Inflammatory macrophage (primary cell): ENCODE results near the gene NUDCD3.
"Not testable (repeated sequence)": the region's sequence is repeated elsewhere in the genome, so short reads cannot be mapped to it uniquely, and the experiment has no call there.

Experiments used
- DNase-seq, 2 donors: peaks; one replicate each; pipeline ENCODE4 v3.0.0-alpha.2; 2020 to 2022

Gene NUDCD3

DNA sequence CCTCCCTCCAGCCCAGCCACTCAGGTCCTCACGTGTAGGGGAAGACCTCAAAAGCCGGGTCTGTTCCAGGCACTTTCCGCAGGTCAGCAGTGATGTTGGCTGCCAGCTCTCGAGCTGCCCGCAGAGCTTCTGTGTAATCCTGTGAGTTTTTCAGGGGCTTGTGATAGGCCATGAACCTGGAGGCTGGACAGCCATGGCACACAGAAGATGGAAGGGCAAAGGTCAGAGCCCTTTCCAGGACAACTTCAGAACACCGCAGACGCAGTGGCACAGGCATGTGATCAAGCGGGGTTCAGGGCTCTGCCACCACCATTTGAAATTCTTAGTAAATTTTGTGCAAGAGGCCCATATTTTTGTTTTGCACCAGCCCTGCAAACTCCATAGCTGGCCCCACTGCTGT lies 26.7 kb upstream of the NUDCD3 start:
- no peak for DNase-seq

DNA sequence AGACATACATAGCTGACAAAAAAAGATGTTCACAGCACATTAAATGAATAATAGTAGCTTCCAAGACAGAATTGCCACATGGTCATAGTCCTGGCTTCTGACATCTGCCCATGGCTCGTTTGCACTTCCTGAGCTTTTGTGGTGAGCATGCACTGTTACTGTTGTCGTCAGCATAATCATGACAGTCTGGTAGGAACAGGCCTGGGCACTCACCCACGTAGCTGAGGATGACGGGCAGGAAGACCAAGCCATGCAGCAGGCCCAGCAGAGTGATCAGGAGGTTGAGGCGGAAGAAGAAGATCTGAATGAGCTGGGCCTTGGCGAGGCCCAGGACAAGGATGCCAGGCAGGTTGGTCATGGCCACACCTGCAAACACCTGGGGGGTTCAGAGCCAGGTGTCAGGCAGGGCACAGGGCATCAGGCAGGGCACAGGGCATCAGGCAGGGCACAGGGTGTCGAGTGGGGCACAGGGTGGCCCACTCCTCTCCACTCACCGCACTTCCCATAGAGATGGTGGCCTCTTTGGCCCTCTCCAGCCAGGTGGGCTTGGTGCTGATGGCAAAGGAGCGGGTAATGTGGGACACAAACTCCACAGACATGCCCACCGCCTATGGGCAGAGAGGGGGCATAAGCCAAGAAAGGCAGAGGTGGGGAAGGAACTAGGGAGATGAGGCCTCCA lies 25.3 kb upstream of the NUDCD3 start:
- DNase-seq: no peak

DNA sequence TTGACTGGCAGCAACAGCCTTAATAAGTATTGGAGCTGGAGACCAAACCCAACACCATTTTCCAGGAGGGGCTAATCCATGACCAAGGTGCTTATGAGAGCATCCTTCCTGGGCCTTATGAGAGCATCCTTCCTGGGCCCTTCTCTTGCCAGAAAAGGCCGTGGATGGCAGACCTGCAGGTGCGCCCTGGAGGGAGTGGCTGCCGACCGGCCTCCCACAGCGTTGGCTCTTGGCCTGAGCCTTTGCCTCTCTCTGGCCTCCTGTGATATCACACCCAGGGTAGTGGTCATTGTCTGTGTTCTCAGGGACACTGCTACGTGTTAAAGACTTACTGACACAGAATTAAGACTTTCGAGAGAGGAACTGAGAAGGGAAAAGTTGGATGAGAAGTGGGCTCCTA lies 22.3 kb upstream of the NUDCD3 start:
- DNase-seq: no peak

GRCh38 chr7:44511863-44512468 lies 21.5 kb upstream of the NUDCD3 start:
- no peak for DNase-seq

GRCh38 chr7:44511236-44511635 lies 20.8 kb upstream of the NUDCD3 start:
- DNase-seq: no peak

DNA sequence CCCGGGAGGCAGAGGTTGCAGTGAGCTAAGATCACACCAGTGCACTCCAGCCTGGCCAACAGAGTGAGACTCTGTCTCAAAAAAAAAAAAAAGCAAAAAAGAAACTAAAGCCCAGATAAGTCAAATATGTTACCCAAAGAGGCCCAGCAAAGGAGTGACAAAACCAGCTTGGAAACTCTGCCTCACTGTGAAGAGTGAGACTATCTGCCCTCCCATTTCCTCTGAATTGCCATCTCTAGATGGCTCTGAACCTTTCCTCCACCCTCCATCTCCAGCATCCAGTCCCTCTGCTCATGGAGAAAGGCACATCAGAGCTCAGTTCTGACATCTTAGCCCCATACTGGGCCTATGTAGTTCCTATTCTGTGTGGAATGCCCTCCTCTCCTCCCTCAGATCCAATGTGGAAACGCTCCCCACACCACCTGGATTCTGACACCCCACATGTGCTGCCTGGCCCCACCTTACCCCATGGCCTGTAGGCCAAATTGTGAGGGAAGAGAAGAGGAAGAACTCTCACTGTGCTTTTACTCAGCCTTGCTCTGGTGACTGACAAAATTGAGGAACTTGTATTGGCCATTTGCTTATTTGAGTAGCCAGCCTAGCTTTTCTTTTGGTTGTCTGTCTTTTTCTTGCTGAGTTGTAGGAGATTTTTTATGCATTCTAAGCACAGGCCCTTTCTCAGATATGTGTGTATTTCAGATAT lies 18.0 kb upstream of the NUDCD3 start:
- DNase-seq: peak; percentile 42 to 51

DNA sequence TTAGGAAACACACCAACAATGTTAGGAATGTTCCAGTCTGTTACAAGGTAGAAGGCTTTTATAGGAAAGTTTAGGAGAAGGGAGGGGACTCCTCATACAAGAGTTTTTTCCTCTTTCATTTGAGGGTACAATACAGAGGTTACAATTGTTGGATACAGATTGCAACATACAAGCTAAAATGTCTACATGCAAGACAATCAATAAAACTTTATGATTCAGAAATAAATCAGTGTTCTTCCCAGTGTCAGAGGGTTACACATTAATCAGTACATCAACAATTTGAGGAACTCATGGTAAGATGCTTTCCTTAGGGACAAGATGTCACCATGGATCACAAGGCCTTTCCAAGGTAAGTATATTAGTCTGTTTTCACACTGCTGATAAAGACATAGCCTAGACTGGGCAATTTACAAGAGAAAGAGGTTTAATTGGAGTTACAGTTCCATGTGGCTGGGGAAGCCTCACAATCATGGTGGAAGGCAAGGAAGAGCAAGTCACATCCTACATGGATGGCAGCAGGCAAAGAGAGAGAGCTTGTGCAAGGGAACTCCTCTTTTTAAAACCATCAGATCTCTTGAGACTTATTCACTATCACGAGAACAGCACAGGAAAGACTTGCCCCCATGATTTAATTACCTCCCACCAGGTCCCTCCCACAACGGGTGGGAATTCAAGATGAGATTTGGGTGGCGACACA lies 16.3 kb upstream of the NUDCD3 start:
- not testable (repeated sequence) for DNase-seq

DNA sequence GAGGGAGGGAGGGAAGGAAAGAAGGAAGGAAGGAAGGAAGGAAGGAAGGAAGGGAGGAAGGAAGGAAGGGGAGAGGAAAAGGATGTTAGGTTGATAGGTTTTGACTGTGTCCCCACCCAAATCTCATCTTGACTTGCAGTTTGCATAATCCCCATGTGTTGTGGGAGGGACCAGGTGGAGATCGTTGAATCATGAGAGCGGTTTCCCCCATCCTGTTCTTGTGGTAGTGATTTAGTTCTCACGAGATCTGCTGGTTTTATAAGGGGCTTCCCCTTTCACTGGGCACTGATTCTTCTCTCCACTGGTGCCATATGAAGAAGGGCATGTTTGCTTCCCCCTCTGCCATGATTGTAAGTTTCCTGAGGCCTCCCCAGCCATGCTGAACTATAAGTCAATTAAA lies 15.1 kb upstream of the NUDCD3 start:
- DNase-seq: no peak

GRCh38 chr7:44498230-44498954 lies 7.9 kb upstream of the NUDCD3 start:
- no peak for DNase-seq

DNA sequence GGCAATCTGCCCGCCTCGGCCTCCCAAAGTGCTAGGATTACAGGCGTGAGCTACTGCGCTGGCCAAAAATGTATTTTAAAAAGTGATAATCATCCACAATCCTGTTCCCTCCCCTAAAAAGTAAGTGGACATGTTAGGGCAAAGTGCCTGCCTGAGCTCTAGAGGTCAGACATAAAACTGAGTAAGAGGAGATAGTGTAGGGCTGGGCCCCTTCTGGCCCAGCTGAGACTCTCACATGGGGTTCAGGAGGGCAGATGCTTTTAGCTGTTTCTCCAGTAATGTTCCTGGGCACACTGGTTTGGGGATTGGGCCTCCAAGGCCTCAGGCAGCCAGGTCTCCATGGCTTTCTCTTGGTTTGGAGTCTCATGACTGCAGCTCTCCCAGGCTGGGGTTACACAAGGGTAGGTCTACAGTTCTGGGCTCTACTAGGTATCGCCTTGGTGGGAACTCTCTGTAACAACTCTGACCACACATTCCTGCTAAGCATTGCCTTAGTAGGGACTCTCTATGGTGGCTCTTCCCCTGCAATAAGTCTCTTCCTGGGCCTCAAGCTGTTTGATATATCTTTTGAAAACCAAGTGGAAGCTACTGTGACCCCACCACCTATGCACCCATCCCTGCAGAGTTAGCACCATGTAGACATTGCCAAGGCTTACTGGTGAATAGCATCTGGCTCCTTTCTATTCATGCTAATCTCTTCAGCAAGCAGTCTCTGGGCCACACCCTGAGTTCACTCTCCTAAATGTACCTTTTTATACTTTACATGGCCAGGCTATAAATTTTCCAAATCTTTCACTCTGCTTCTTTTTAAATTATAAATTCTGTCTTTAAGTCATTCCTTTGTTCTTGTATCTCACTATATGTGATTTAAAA lies 6.9 kb upstream of the NUDCD3 start:
- DNase-seq: no peak

DNA sequence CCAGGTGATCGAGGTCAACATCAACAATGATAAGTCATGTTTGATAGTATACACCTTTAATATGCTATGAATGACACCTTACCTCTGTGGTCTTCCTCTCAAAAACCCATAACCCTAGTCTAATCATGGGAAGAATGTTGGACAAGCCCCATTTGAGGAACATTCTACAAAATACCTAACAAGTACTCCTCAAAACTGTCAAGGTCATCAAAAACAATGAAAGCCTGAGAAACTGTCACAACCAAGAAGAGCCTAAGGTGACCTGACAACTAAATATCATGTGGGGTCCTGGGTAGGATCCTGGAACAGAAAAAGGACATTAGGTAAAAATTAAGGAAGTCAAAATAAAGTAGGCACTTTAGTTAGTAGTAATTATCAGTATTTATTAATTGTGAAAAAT lies 5.9 kb upstream of the NUDCD3 start:
- no peak for DNase-seq

- DNase-seq: no peak
Observed at GRCh38 chr7:44494960-44495359, 4.5 kb upstream of the NUDCD3 start.

DNA sequence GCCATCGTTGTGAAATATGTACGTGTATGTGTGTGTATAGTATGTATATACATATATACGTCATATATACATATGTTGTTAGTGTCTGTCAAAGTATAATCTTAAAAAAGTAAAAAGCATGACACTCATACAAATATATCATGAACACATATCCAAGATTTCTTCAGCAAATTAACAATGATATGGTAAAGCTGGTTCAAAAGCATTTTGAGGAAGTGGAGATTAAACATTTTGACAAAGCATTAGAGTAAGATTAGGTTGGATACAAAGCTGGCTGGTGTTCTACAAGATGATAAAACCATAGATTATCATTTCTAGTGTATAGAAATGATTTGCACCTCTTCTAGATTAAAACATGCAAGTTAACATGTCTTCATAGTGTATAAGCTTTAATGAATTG lies 771 bp upstream of the NUDCD3 start:
- DNase-seq: no peak

GRCh38 chr7:44489955-44490350 lies 505 bp downstream of the NUDCD3 start:
- peak; percentile 15 to 17 for DNase-seq

- DNase-seq: no peak
Observed at GRCh38 chr7:44488955-44489354, 1.5 kb downstream of the NUDCD3 start.

DNA sequence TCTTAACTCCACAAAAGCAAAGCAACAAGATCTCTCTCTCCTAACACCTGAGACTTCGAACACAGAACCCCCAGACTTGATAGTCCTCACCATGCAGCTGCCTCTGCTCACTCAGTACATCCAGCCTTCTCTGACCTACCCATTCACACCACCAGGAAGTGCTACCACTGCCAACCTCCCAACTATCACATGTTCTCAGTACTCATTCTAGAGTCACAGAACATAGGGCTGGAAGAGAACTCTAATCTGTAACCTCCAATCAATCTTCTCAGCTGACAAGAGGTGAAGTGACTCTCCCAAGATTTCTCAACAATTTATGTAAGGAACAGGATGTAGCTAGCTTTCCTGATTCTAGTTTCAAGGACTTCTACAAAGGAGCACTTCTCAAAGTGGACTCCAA lies 3.8 kb downstream of the NUDCD3 start:
- DNase-seq: peak; percentile 26

DNA sequence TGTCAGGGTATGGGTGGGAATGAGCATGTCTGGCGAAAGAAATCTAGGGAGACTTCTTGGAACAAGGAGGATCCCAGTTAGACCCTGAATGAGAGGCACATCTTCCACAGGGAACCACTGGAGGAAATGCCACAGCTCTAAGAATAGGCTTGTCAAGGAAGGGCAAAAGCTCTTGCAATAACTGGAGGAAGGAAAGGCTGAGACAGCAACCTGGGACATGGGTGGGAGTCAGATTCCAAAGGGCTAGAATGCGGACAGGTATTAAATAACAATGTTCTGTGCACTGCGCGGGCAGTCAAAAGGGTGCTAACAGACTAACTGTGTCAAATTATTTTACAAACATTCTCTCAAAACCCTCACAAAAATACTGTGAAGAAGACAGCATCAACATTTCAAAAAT lies 4.5 kb downstream of the NUDCD3 start:
- no peak for DNase-seq

DNA sequence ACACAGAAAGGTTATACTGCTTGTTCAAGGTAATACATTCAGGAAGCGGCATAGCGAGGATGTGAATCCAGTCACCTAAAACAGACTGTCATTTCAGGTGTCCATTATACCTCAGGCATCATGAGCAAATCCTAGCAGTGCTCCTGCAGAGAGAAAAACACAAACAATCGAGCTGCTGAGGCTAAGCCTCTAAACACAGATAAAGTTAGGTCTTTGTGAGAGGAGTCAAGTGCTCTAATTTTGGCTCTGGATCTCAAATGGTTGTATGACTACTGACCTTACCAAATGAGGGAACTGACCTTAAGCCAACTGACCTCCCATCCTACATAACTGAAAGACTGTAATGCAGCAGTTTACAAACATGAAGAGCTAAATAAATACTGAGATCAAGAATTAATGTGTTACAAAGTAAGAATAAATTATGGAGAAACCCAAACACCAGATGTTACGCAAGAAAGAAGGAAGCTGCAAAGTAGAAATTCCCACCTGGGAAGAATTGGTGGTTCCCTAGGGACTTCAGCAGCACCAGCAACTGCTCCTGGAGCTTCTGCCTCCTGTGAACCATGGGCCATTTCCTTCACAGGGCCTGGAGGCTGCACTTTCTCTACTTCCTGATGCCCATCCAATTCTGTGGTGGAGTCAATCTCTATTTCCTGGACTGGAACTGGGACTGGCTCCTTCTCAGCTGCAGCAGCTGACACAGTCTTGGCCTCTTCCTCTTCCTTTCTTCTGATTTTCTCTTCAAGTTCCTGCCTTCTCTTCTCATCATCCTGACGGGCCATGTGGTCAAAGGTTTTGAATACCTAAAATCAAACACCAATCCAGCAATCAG lies 5.8 kb downstream of the NUDCD3 start:
- DNase-seq: peak; percentile 11 to 39

DNA sequence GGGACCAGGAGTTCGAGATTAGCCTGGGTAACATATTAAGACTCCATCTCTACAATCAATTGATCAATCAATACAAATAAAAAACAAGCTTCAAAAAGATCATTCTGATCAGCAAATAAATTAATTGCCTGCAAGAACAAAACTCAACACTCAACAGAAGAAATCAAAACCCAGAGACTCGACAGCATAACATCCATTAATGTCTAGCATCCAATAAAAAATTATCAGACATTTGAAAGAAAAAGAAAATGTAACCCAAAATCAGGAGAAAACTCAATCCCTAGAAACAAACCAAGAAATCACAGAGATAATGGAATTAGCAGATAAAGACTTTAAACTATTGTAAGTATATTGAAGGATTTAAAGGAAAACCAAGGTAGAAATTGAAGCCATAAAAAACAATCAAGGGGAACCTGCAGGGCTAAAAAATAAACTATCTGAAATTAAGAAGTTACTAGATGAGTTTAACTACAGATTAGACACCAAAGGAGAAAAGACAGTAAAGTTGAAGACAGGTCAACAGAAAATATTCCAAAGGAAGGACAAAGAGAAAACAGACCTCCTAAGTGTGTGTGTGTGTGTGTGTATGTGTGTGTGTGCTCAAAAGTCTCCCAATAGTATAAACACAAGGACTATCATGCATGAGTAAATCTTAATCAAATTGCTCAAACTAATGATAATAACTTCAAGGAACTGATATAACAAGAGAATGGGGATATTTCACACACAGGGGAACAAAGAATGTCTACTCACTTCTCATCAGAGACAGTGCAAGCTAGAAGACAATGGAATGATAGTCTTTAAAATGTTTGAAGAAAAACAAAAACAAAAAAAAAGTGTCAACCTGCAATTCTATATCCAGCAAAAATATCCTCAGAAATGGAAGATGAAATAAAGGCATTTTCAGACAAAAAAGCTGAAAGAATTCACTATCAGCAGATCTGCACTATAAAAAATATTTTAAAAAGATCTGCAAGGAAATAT lies 7.7 kb downstream of the NUDCD3 start:
- no peak for DNase-seq

- DNase-seq: no peak
Observed at GRCh38 chr7:44477938-44478337, 12.5 kb downstream of the NUDCD3 start.
